Stimulated activated naive CD4-positive, alpha-beta T cell (primary cell): ENCODE results near the gene ZNF222.

Source experiments
- DNase-seq, 6 experiments: peaks; one replicate each; lab custom pipeline; 2025; lab: John Stamatoyannopoulos, UW

Gene ZNF222

DNA sequence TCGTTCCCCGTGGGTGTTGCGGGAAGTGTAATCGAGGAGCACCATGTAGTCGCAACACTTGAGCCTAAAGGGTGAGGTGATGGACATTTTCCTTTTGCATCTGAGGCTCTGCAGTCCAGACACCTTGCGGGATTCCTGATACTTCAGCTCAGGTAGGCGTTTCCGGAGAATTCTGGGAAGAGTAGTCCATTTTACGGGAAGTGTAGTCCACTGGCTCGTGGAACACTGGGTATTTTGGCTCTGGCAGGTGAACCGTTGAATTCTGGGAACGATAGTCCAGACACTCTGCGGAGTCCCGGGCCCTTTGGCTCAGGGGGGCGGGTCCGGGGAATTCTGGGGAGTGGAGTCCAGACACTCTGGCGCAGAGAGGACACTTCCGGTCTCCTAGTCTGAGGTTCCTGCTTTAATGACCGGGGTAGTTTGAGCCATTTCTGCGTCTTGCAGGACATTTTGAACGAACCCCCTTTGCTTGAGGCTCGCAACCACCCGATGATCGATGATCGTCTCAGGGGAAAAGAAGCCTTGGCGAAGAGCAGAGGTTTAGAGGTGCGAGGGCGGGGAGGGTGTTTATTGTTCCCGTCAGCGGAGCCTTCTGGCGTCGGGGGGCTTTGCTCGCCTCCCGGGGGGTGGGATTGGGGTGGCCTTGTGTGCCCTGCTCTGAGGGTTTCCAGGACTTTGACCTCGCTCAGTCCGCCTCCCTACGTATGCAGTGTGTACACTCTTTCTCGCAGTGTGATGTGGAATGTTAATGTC, 26.6 kb downstream of the ZNF222 start, which contains the start of gene ZNF223:
Gene ZNF223, plus strand, starts transcription at position 387 of the 753 bp plus-strand sequence. CDS start 3,141 bp downstream, outside the sequence.
- peak; percentile 1 to 75 (median 46) for DNase-seq

DNA sequence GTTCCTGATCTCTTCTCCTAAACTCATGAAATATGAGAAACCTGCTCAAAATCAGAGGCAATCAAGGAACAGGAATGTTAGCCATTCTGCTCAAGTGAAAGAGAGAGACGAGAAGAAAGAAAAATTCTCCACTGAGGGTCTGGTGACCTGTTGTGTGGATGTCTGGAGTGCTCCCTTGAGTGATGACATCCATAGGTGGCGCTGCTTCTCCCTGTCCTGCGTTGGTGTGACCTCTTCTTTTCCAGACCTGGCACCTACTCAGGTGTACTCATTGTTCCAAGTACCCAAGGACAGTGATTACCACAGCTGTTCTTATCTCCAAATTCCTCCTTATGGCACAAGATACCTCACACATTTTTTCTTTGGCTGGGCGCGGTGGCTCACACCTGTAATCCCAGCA, 30.7 kb downstream of the ZNF222 start:
- DNase-seq = no peak

- DNase-seq = no peak
Observed at GRCh38 chr19:44059229-44059628, 34.0 kb downstream of the ZNF222 start.

- DNase-seq = no peak
Observed at GRCh38 chr19:44061038-44061437, 35.9 kb downstream of the ZNF222 start.

DNA sequence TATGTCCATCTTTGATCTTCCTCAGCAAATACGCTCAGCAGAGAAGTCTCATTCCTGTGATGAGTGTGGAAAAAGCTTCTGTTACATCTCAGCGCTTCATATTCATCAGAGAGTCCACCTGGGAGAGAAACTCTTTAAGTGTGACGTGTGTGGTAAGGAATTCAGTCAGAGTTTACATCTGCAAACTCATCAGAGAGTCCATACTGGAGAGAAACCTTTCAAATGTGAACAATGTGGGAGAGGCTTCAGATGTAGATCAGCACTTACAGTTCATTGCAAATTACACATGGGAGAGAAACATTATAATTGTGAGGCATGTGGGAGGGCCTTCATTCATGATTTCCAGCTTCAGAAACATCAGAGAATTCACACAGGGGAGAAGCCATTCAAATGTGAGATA, 41.1 kb downstream of the ZNF222 start:
- DNase-seq = no peak

- no peak for DNase-seq
Observed at GRCh38 chr19:44069415-44069814, 44.2 kb downstream of the ZNF222 start.

DNA sequence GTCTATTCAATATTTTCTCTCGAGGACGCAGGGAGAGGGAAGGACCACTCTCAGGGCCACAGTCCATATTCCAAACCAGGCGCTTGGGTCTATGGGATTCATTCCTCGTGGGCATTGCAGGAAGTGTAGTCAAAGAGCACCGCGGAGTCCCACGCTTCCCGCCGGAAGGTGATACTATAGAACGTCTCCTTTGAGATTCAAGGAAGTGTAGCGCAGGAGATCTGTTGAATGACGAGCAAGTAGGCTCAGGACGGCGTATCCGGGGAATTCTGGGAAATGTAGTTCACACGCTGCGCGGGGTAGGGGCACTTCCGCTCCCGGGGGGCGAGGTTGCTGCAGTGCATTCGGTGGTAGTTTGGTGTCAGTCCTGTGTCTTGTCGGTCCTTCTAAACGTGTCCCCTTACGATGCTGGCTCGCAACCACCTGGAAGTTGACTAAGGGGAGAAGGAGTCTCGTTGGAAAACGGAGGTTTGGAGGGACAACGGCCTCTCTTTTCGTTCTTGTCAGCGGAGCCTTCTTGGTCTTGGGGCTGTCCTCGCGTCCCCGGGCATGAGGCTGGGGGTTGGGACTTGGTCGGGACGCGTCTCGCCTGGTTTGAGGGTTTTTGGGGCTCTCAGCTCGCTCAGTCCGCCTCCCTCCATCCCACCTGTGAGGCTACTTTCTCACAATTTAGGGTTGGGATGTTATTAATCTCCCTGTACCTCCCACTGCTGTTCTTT, 46.8 kb downstream of the ZNF222 start, which contains the start of gene ZNF284:
Gene ZNF284, plus strand, starts transcription at position 336 of the 719 bp plus-strand sequence. CDS start 4,231 bp downstream, outside the sequence.
- DNase-seq = peak; percentile 63 to 86 (median 76)

GRCh38 chr19:44072543-44073401, 47.6 kb downstream of the ZNF222 start:
- DNase-seq = no peak

DNA sequence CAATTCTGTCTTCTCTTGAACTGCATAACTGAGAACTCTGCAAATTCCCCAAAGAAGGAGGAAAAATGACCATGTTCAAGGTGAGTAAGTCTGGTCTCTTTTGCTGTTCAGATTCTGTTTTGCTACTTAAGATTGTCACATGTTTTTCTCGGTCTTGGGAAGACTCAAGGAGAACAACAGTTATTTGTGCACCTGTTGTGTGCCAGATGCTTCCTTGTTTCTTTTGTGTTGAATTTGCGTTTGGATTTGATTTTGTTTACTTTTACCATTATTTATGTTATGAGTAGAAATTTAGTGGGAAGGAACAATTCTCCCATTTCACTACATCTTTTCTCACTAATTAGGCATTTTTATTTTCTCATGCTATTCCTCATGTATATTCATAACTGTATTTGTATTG, 51.1 kb downstream of the ZNF222 start:
- no peak for DNase-seq
